GM19043 (cell line): ENCODE results near the gene ABHD13.

Experiments used
- ATAC-seq: cut with Tn5 transposase; IDR thresholded peaks from one replicate; pipeline ENCODE4 v1.9.1; 2021; ENCODE audit warnings: low read depth; ENCODE audit not compliant: unreplicated experiment

ABHD13 gene

GRCh38 chr13:108281901-108282300 lies 63.7 kb downstream of the ABHD13 start:
- no peak for ATAC-seq

- ATAC-seq, result no peak
These were observed 64.9 kb downstream of the ABHD13 start for GRCh38 chr13:108283110-108283509.
